GM12874 (cell line): ENCODE measurements around the gene KCNJ1.

ENCODE experiments used
- CTCF ChIP-seq: IDR thresholded peaks from 2 replicates; pipeline ENCODE4 v1.5.1; 2011; ENCODE audit warnings: low read depth, mild to moderate bottlenecking, control low read depth, low read length, moderate library complexity; ENCODE audit not compliant: insufficient read depth

Gene KCNJ1

GRCh38 chr11:128827191-128827893 is 39.8 kb downstream of the KCNJ1 start:
- no peak for TF ChIP-seq CTCF

DNA sequence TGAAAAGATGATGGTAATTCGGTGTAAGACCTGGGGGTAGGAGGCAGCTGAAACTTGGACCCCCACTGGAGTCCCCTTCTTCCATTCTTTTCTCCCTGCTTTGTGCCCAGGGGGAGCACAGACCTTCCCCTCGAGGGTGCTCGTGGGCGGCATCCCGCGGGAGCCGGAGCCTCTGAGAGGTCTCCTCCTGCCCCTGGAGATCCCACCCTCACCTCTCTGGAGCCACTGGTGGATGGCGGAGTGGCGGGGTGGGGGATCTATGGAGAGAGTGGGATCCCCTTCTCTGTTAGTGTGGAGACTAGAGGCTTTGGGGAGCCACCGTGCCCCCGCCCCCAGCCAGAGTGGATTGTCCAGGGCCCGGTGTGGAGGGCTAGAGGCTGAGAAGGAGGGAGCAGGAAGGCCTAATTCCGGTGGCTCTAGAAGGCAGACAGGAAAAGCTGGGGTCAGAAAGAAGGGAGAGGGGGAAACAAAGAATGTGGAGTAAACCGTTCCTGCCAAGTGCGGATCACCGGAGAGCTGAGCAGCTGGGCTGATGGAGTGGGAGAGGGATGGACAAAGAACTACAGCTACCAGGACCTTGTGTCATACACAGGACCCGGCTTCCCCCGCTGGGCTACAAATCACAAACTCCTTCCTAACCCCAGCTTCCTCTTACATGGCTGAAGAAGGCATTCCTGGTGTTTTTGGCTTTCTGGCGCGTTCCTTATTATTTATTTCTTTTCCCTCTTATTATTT is 41.9 kb downstream of the KCNJ1 start:
- TF ChIP-seq CTCF: no peak

GRCh38 chr11:128824191-128825049 is 42.7 kb downstream of the KCNJ1 start:
- no peak for TF ChIP-seq CTCF

- no peak for TF ChIP-seq CTCF
Observed at GRCh38 chr11:128823753-128824152, 43.3 kb downstream of the KCNJ1 start.

GRCh38 chr11:128822130-128822529 is 45.0 kb downstream of the KCNJ1 start:
- no peak for TF ChIP-seq CTCF

- TF ChIP-seq CTCF: no peak
Observed at GRCh38 chr11:128821556-128821955, 45.5 kb downstream of the KCNJ1 start.

DNA sequence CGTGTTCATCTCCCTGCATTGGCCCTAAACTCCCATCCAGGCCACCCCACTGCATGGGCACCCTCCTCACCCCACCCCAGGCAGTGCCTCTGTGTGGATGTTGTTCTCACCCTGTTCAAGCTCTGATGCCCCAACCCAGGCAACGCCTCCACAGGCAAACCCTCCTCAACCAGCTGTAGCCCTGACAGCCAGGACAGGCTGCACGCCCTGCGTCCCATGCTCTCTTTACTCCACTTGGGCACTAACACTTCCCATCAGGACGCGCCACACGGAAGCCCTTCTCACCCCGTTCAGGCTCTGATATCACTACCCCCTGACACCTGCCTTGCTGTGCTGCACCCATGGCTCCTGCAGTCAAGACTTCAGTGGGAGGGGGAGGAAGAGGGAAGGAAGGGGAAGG is 47.9 kb downstream of the KCNJ1 start:
- TF ChIP-seq CTCF: no peak
